SW 1271 (cell line): ENCODE measurements around the gene DYSF.

Experiments used
- DNase-seq, 2 experiments: peaks; one replicate each; lab custom pipeline; 2025; lab: John Stamatoyannopoulos, UW

The DYSF gene

GRCh38 chr2:71730785-71731383 is 277.5 kb downstream of the DYSF start:
- DNase-seq = no peak

- no peak for DNase-seq
Measured at GRCh38 chr2:71734620-71735019, 281.3 kb downstream of the DYSF start.

- no peak for DNase-seq
Measured at GRCh38 chr2:71735676-71736075, 282.3 kb downstream of the DYSF start.
